Gastroesophageal sphincter (tissue), 4 donors: ENCODE results near the gene KANK4. TPM values are rescaled to one million over a fixed set of nuclear protein-coding genes. Genes with fewer than 3 reads are reported as not detected.

Source experiments
- ATAC-seq: fragments of 150-250 bp; one replicate; pipeline ENCODE4 v1.9.1; 2016; ENCODE audit warnings: mild to moderate bottlenecking, moderate library complexity
- H3K27ac ChIP-seq, 4 donors: fragments of 200-600 bp; sonication (generic) in 3 of 4; 1 replicate in 3 of 4; 2 replicates in 1 of 4; pipeline ENCODE4 v1.5.1; 2016 to 2019
- H3K27me3 ChIP-seq: fragments of 200-600 bp; sonication (generic); one replicate; pipeline ENCODE4 v1.5.1; 2019
- H3K36me3 ChIP-seq, 2 donors: fragments of 200-600 bp; sonication (generic); one replicate each; pipeline ENCODE4 v1.5.1; 2019; ENCODE audit warnings: control low read depth in 1 of 2
- H3K4me1 ChIP-seq, 3 donors: fragments of 200-600 bp; sonication (generic); 1 replicate in 2 of 3; 2 replicates in 1 of 3; pipeline ENCODE4 v1.5.1; 2016 to 2019; ENCODE audit warnings: control low read depth in 2 of 3
- H3K4me3 ChIP-seq, 2 donors: fragments of 200-600 bp; sonication (generic); one replicate each; pipeline ENCODE4 v1.5.1; 2019; ENCODE audit warnings: mild to moderate bottlenecking in 1 of 2, moderate library complexity in 1 of 2
- H3K9me3 ChIP-seq, 3 donors: fragments of 200-600 bp; sonication (generic); one replicate each; pipeline ENCODE4 v1.5.1; 2017 to 2019; ENCODE audit warnings: control low read depth in 2 of 3
- CTCF ChIP-seq, 4 experiments: fragments of 200-600 bp in 2 of 4; fragments of 450-650 bp in 2 of 4; sonication (generic) in 1 of 4; IDR thresholded peaks; one replicate each; pipeline ENCODE4 v1.5.1; 2017 to 2019; ENCODE audit warnings: antibody characterized with exemption in 4 of 4, mild to moderate bottlenecking in 2 of 4, moderate library complexity in 2 of 4
- EP300 ChIP-seq: sonication (generic); formaldehyde crosslinking; IDR thresholded peaks from one replicate; pipeline ENCODE4 v1.6.1; 2017; ENCODE audit warnings: antibody characterized with exemption, mild to moderate bottlenecking
- POLR2A ChIP-seq, 2 donors: fragments of 450-650 bp; IDR thresholded peaks; one replicate each; pipeline ENCODE4 v1.6.1; 2017; ENCODE audit warnings: antibody characterized with exemption in 2 of 2, mild to moderate bottlenecking in 2 of 2, moderate library complexity in 1 of 2
- POLR2AphosphoS5 ChIP-seq: sonication (generic); formaldehyde crosslinking; IDR thresholded peaks from one replicate; pipeline ENCODE4 v1.6.1; 2017; ENCODE audit warnings: antibody characterized with exemption
- WGBS, 2 donors: methylation state at CpG; one replicate each; pipeline ENCODE4 v1.1.5; 2018; ENCODE audit warnings: low coverage in 1 of 2; 5-methylcytosine and 5-hydroxymethylcytosine counted together
- total RNA-seq, 4 donors: library from RNA; depleted of rRNA; stranded (reverse); fragments of >200 nt; gene quantifications; one replicate each; pipeline ENCODE4 v1.1.0, GENCODE V29; 2016

KANK4 gene
- total RNA-seq, 4 donors from 2014 or later: 0.16 to 0.73 (median 0.29) TPM

- Histone ChIP-seq H3K27ac (no peak overlapping the region), H3K36me3 (no peaks in the 10 kb centered on the region), H3K4me1 (no peaks in the 10 kb centered on the region), H3K27me3 (no peaks in the 10 kb centered on the region), H3K4me3 (no peak overlapping the region), H3K9me3 (peaks cover 0 to 22% (median 0%) of the 10 kb centered on the region in 3 donors)
- 74 to 76% methylated on average over 3 to 6 of the region's 6 CpGs for WGBS, 2 donors
- no peak for TF ChIP-seq POLR2AphosphoS5
- TF ChIP-seq POLR2A (IDR thresholded peaks at IDR 0.05): no peak
- TF ChIP-seq CTCF (IDR thresholded peaks at IDR 0.05): no peak
- TF ChIP-seq EP300: no peak
- ATAC-seq: no peak
These were observed 105.9 kb downstream of the KANK4 start for GRCh38 chr1:62213075-62213914.

GRCh38 chr1:62212411-62212810 is 106.8 kb downstream of the KANK4 start:
- Histone ChIP-seq H3K36me3 (no peaks in the 10 kb centered on the region), H3K4me3 (no peak overlapping the region), H3K27me3 (no peaks in the 10 kb centered on the region), H3K9me3 (peaks cover 0 to 22% (median 0%) of the 10 kb centered on the region in 3 donors), H3K27ac (no peak overlapping the region), H3K4me1 (no peaks in the 10 kb centered on the region)
- TF ChIP-seq POLR2AphosphoS5: no peak
- no peak for TF ChIP-seq POLR2A (IDR thresholded peaks at IDR 0.05)
- TF ChIP-seq CTCF (IDR thresholded peaks at IDR 0.05): no peak
- no peak for TF ChIP-seq EP300
- no peak for ATAC-seq
- 77 to 92% methylated on average over 3 to 5 of the region's 6 CpGs for WGBS, 2 donors

- Histone ChIP-seq H3K4me1 (no peaks in the 10 kb centered on the region), H3K9me3 (peaks cover 0 to 22% (median 0%) of the 10 kb centered on the region in 3 donors), H3K27me3 (no peaks in the 10 kb centered on the region), H3K36me3 (no peaks in the 10 kb centered on the region), H3K27ac (no peak overlapping the region), H3K4me3 (no peak overlapping the region)
- no peak for ATAC-seq
- WGBS, 2 donors: 78% methylated on average over 1 of the region's 1 CpG; no CpG with 5 or more reads in 1 of the 2 donors
- TF ChIP-seq EP300 (no peak), POLR2A (IDR thresholded peaks at IDR 0.05) (no peak), CTCF (IDR thresholded peaks at IDR 0.05) (no peak), POLR2AphosphoS5 (no peak)
These were observed 108.3 kb downstream of the KANK4 start for GRCh38 chr1:62210960-62211359.

GRCh38 chr1:62209931-62210595 is 109.2 kb downstream of the KANK4 start:
- Histone ChIP-seq H3K4me1 (no peaks in the 10 kb centered on the region), H3K4me3 (no peak overlapping the region), H3K36me3 (no peaks in the 10 kb centered on the region), H3K27ac (no peak overlapping the region), H3K27me3 (no peaks in the 10 kb centered on the region), H3K9me3 (peaks cover 0 to 22% (median 0%) of the 10 kb centered on the region in 3 donors)
- TF ChIP-seq CTCF (IDR thresholded peaks at IDR 0.05): no peak
- TF ChIP-seq EP300: no peak
- TF ChIP-seq POLR2AphosphoS5: no peak
- no peak for TF ChIP-seq POLR2A (IDR thresholded peaks at IDR 0.05)
- ATAC-seq: no peak
- WGBS, 2 donors: 76% methylated on average over 1 of the region's 1 CpG; no CpG with 5 or more reads in 1 of the 2 donors
